K562 treated with DMSO at 1 percent for 4 hours (cell line): ENCODE results near the gene PANX2. TPM values are rescaled to one million over a fixed set of nuclear protein-coding genes. Genes with fewer than 3 reads are reported as not detected.

Experiments used
- total RNA-seq: library from RNA; unstranded; fragments of 300-600 nt; gene quantifications from 2 replicates; pipeline ENCODE4 v1.2.3, GENCODE V29; 2022; ENCODE audit not compliant: insufficient read depth

PANX2 gene
- 24.4 and 28.0 TPM in 2 replicates for total RNA-seq

DNA sequence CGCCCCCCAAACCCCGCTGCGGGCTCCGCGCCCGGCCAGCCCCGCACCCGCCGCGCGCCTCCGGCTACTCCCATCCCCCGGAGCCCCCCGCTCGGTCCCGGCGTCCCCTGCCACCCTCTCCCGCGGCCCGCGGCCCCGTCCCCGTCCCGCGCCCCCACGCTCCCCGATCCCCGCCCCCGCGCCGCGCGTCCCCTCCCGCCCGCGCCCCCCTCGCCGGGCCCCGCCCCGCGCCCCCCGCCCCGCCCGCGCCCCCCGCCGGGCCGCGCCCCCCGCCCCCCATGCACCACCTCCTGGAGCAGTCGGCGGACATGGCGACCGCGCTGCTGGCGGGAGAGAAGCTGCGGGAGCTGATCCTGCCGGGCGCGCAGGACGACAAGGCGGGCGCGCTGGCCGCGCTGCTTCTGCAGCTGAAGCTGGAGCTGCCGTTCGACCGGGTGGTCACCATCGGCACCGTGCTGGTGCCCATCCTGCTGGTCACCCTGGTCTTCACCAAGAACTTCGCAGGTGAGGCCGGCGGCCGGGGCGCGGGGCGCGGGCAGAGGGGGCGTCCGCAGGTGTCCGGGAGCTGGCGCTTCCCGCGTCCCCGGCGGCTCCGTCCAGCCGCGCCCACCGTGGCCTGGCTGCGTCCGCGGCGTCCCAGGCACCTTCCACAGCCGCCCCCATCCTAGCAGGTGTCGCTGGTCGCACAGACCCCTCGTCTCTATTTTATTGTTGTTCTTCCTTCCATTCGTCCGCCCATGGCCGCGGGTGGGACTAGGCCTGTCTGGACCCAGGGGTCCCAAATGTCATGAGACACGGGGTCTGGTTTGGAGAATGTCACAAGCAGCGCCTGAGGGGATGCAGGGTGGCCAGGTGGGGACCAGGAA, at the start of gene PANX2:
Gene PANX2 (plus strand): TSS at position 279 of the 866 bp plus-strand sequence. CDS start 0 bp downstream, at position 279.

GRCh38 chr22:50185375-50186087, 15.0 kb downstream of the PANX2 start, which contains the start of gene TRABD:
TSS of gene TRABD (plus strand) at chr22:50185913. CDS start at chr22:50193061, 7,148 bp downstream.

DNA sequence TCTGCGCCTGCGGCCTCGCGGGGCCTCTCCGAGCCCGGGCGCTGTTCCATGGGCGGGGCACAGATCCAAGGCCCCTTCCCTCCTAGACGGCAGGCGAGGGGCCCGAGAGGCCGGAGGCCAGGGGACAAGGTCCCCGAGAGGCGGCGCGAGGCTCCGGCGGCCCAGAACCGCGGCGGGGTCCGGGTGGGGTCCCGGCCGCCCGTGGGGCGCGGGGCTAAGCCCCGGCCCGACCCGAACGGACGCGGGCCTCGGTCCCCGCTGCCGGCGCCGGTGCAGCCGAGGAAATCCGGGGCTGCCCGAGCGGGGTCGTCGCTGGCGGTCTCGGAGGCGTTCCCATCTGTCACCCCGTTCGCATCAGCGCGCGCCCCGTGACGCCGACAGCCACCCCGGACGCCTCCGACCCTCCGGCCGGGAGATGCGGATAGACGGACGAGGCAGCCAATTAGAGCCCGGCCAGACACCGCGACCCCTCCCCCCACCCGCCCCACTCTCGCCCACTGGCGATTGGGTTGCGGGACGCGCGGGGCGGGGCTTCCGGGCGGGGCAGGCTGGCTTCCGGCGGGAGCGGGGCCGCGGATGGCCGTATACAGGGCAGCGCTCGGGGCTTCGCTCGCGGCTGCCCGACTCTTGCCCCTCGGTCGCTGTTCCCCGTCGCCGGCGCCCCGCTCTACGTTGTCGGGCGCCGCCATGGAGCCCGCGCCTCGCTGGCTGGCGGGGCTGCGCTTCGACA, 30.1 kb downstream of the PANX2 start, which contains the start of gene SELENOO:
Gene SELENOO (plus strand): TSS at position 551 of the 730 bp plus-strand sequence. CDS start 26 bp downstream, at position 577.

Other genes starting within 250 kb of the PANX2 start
- 84.8 and 88.5 TPM in 2 replicates for gene PIM3, start 210.0 kb upstream of the PANX2 start, total RNA-seq
- not detected in 2 replicates for gene IL17REL, start 158.0 kb upstream of the PANX2 start, total RNA-seq
- gene TTLL8, start 112.4 kb upstream of the PANX2 start, total RNA-seq = not detected in 2 replicates
- 1.5 and 5.6 TPM in 2 replicates for gene MLC1, start 85.3 kb upstream of the PANX2 start, total RNA-seq
- gene MOV10L1, start 80.7 kb upstream of the PANX2 start, total RNA-seq = 0.66 and 0.81 TPM in 2 replicates
- 54.3 and 67.9 TPM in 2 replicates for gene TRABD, start 15.2 kb downstream of the PANX2 start, total RNA-seq
- 19.9 and 32.2 TPM in 2 replicates for gene SELENOO, start 30.3 kb downstream of the PANX2 start, total RNA-seq
- 11.9 and 16.1 TPM in 2 replicates for gene TUBGCP6, start 74.3 kb downstream of the PANX2 start, total RNA-seq
- gene HDAC10, start 80.5 kb downstream of the PANX2 start, total RNA-seq = 25.1 and 29.2 TPM in 2 replicates
- gene MAPK12, start 91.0 kb downstream of the PANX2 start, total RNA-seq = 24.5 and 32.8 TPM in 2 replicates
- gene MAPK11, start 99.6 kb downstream of the PANX2 start, total RNA-seq = 7.2 and 11.4 TPM in 2 replicates
- 34.3 and 35.7 TPM in 2 replicates for gene PLXNB2, start 136.9 kb downstream of the PANX2 start, total RNA-seq
- 1.8 TPM in 2 replicates for gene DENND6B, start 156.3 kb downstream of the PANX2 start, total RNA-seq
- 42.2 and 49.8 TPM in 2 replicates for gene PPP6R2, start 172.6 kb downstream of the PANX2 start, total RNA-seq